IPS DF 19.7 (cell line): ENCODE results near the gene SORT1.
"Not testable (repeated sequence)": the region's sequence is repeated elsewhere in the genome, so short reads cannot be mapped to it uniquely, and the experiment has no call there.

Source experiments
- DNase-seq: peaks from one replicate; pipeline ENCODE4 v3.0.0-alpha.2; 2013; ENCODE audit warnings: low read depth, low spot score

Gene SORT1

DNA sequence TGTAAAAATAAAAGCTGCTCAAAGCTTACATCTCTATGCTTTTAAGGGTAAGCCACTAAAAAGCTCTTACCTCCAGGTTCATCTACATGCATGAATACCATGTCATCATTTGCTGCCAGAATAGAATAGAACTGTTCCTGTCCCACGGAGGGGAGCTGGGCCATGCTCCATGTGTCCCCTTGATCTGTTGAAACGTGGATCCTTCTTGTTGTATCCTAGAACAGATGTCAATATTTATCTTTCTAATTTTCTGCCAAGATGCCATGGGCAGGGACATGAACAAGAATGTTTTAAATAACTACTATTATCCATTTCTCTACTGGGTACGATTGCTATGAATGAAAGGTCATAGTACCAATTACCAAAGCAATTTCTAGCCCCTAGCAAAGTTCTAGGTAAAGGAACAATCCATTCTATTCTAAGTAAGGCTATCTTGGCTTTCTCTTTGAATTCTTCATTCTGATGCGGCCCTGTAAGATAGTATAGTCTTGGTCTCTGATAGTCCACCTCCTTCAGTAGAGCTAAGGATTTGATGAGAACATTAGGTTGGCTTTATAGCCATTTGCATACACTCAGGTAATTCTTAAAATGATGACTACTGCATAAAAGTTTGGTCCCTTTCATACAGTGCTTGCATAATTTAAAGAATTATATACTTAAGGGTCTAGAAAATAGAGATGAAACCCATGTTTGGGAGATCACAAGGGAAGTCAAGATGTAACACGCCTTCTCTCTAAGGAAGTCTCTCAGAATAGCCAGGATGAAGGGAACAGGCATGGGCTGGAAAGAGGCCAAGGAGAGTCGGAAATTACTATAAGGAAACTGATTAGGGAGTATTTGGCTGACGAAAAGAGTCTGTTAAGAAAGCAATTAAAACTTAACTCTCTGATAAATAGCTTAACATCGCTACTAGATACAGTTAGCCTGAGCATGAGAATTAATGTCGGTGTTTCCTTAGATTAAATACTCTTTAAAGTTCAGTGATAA is 55.5 kb downstream of the SORT1 start:
- no peak for DNase-seq

DNA sequence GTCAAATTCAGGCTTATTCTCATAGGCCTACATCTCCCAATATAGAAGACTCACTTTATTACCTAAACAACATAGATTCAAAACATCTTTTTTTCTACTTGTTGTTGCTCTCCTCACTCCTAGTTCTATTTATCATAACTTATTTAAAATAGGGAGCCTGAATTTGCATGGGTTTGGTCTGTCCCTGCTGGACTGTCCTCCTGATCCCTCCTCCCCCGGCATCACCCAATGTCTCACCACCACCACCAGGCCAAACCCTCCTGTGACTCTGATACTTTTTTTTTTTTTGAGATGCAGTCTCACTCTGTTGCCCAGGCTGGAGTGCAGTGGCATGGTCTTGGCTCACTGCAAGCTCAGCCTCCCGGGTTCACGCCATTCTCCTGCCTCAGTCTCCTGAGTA is 59.1 kb downstream of the SORT1 start:
- DNase-seq = no peak

DNA sequence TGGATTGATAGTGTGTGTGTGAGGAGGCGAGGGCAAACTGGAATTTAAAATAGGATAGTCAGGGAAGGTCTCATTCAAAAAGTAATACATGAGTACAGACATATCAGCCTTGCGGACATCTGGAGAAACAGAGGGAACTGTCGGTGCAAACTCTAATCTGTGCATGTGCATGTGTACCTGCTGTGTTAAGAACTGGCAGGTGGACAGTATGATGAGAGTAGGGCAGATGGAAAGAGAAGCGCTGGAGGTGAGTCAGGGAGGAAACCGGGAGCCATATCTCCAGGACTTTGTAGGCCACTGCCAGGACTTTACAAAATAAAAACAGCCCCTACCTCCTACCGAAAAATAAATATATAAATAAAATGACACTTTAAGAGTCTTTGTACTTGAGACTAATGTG is 59.6 kb downstream of the SORT1 start:
- DNase-seq = no peak

- DNase-seq = no peak
These were observed 62.6 kb downstream of the SORT1 start for GRCh38 chr1:109335091-109335490.

DNA sequence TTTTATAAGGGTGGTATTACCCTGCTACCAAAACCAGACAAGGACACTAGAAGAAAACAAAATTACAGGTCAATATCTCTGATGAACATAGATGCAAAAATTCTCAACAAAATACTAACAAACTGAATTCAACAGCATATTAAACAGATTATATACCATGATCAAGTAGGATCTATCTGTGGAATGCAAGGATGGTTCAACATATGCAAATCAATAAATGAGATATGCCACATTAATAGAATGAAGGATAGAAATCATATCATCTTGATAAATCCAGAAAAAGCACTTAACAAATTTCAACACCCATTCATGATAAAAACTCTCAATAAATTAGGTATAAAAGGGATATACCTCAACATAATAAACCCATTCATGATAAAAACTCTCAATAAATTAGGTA is 66.6 kb downstream of the SORT1 start:
- DNase-seq = no peak

GRCh38 chr1:109327285-109327684 is 70.4 kb downstream of the SORT1 start:
- DNase-seq = no peak

GRCh38 chr1:109322974-109323373 is 74.7 kb downstream of the SORT1 start:
- no peak for DNase-seq

GRCh38 chr1:109319114-109319513 is 78.6 kb downstream of the SORT1 start:
- no peak for DNase-seq

- DNase-seq = no peak
These were observed 81.2 kb downstream of the SORT1 start for GRCh38 chr1:109316506-109316905.

DNA sequence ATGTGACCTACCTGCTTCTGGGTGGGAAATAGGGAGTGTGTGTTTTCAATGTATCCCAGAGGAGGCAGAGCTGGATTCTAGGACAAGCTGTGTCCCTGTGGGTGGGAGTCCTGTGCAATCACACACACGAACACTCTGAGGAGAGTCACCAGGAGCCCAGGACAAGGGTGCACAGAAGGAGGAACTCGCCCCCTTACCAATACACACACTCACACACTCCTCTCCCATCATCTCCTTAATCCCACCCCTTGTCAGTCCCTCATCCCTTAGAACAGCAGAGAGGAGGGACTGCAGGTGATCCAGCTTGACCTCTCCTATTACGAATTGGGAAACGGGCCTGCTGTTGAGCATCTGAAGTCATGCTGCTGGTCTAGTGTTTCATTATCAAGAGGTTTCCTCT is 82.4 kb downstream of the SORT1 start:
- DNase-seq = no peak

DNA sequence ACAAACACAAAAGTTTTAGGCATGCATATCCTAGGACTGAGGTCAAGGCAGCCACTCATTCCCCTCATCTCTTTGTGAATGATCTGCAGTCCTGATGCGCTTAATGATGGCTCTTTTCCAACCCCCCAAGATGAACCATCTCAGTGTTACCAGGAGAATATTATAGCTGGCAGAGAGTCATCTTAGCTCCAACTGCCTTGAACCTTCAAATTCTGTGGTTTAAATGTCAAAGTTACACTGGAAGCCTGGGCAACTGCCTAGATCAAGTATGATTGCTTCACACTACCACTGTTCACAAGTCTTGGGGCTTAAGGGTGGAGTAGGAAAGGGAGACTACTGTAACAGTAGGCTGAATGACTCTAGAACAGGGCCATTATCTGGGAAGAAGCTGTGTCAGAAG is 82.9 kb downstream of the SORT1 start:
- no peak for DNase-seq

DNA sequence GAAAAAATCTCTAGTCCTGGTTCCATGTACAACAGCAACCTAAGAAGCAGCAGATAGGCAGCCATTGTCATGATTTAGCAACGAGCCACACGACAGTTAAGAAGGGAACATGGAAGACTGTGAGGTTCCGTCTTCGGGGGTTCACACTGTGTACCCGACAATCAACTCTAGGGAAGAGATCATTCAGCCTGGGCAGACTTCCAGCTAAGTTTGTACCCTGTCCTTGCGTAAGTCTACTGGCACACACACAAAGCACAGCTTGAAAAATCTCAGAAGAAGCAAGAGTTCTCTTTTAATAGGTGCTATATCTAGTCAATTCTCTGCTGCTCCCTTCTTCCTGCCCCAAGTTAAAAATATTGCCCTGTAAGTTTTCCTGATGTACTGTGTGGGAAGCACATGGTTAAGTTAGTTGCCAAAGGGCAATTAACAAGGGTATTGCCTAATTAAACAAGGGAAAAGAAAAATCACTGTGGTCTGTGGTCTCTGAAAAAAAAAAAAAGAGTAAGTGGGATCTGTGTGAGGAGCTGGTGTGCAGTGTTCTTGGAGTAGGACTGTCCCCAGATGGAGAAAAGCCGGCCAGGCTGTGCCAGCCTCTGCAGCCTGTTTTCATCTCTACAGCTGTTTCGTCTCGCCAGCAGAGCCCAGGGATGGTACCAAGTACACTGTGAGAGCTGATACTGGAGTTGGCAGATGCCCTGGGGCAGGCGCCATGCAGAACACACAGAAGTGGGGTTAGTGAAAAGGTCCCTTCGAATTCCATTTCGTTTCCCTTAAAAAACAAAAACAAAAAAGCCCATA is 84.5 kb downstream of the SORT1 start:
- no peak for DNase-seq

GRCh38 chr1:109312246-109312645 is 85.5 kb downstream of the SORT1 start:
- DNase-seq = no peak

GRCh38 chr1:109309347-109309746 is 88.4 kb downstream of the SORT1 start:
- DNase-seq = no peak

DNA sequence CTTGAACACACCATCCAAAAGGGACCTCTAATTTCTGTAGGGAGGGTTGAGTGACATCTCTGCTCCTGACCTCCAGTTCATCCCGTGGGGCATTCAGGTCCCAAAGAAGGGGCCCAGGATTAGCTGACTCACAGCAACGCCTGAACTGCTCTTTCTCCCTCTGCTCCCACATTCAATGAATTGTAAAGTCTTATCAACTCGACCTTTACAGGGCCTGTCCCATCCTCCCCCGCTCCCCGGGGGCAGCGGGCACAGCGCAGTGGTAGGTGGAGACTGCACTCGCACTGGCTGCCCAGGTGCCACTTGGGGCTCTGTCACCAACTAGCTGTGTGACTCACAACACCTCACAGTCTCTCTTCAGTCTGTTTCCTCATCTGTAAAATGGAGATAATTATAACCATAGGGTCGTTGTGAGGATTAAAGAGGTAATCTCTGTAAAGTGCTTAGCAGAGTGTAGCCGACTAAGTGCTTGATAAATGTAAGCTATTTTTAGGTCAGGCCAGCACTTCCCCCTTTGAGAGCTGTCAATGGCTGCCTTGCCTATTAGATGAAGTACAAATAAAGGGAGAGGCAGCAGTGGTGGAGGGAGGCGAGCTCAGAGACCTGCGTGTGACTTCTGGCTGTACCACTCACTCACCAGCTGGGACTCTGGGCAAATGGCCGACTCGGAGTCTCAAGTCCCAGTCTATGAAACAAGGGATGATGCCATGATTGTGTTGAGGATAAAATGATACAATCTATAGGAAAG is 90.3 kb downstream of the SORT1 start:
- DNase-seq = no peak

DNA sequence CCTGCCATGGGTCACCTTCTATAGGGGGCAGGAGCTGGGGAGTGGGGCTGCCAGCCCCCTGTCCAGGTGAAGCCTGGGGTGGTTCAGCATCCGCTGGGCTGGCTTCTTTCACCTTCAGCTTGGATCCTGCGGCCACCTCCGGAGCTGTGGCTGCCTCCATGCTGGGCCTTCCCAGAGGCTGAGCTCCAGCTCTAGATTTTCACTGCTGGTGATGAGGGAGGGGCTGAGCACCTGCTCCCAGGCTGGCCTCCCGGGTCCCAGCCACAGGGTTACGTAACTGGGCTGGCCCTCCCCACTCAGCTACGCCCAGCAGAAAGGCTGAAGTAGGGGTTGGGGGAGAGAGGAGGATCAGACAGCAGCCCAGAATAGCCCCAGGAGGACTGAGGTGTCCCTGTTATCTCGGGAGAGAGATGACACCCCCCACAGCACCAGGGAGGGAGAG is 90.9 kb downstream of the SORT1 start, which contains the start of gene MYBPHL:
MYBPHL (minus strand) TSS at position 180 of the 442 bp plus-strand sequence; CDS start at position 160, 20 bp downstream.
- DNase-seq = no peak

DNA sequence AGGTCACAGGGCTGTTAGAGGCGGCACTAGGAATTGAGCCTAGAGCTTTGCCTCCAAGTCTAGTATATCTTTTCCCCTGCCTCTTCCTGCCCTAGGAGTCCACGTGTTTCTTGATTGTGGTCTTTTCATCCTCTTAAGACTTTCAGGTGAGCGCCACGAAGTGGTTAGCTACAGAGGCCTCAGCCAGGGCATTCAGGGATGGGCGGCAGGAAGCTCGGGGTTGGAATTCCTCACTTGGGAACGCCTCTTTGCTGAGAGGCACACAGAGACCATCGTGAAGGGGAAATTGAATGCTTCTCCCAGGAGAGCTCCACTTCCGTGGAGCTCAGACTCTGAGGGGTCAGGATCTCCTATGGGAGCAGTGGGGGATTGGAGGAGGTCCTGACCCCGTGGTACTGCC is 91.7 kb downstream of the SORT1 start:
- not testable (repeated sequence) for DNase-seq

GRCh38 chr1:109304226-109304920 is 93.3 kb downstream of the SORT1 start:
- no peak for DNase-seq

GRCh38 chr1:109301874-109302273 is 95.8 kb downstream of the SORT1 start:
- no peak for DNase-seq

- DNase-seq = no peak
These were observed 97.0 kb downstream of the SORT1 start for GRCh38 chr1:109300650-109301151.
